HG02623 (cell line): ENCODE measurements around the gene OR4D10.

Source experiments
- ATAC-seq: cut with Tn5 transposase; IDR thresholded peaks from one replicate; pipeline ENCODE4 v1.9.1; 2021; ENCODE audit warnings: moderate library complexity; ENCODE audit not compliant: unreplicated experiment

OR4D10 gene

GRCh38 chr11:59523541-59523940 is 50.4 kb downstream of the OR4D10 start:
- ATAC-seq: no peak

- no peak for ATAC-seq
Observed at GRCh38 chr11:59528711-59529110, 55.6 kb downstream of the OR4D10 start.
